A549 (cell line): ENCODE results near the gene DCAF7. TPM values are rescaled to one million over a fixed set of nuclear protein-coding genes. Genes with fewer than 3 reads are reported as not detected.

Source experiments
- ATAC-seq, 2 experiments: fragments of 200-7000 bp in 1 of 2; fragments of >200 bp in 1 of 2; cut with Nextera tagmentation in 1 of 2; cut with Tn5 transposase in 1 of 2; 3 replicates each; pipeline versions ENCODE4 v1.8.0 to v1.9.1; 2018 to 2020; ENCODE audit warnings: mild to moderate bottlenecking in 1 of 2, moderate library complexity in 1 of 2
- CTCF ChIA-PET: fragments of 300-600 bp; sonication (Branson Sonifier 250); formaldehyde crosslinking; extraction: SDS; loops from one replicate; lab custom pipeline; 2021; ENCODE audit warnings: antibody characterized with exemption, inconsistent platforms; lab: Yijun Ruan, JAX
- POLR2A ChIA-PET: fragments of 350-600 bp; formaldehyde crosslinking; extraction: SDS; loops from one replicate; lab custom pipeline; 2021; ENCODE audit warnings: antibody characterized with exemption, inconsistent platforms; lab: Yijun Ruan, JAX
- DNase-seq, 2 experiments: peaks; one replicate each; pipeline versions ENCODE4 v3.0.0 to v3.0.0-alpha.2; 2011 to 2016; ENCODE audit warnings: low read depth in 1 of 2, low spot score in 1 of 2
- FAIRE-seq: peaks from 2 replicates; lab custom pipeline; 2011; peaks lifted over from hg19 to GRCh38; lab: Jason Lieb, UNC
- H3K27ac ChIP-seq, 2 experiments: fragments of >200 bp; sonication (Bioruptor Twin); formaldehyde crosslinking; 3 replicates each; pipeline ENCODE4 v1.5.1; 2016 to 2017
- H3K4me1 ChIP-seq: fragments of >200 bp; sonication (Bioruptor Twin); formaldehyde crosslinking; 3 replicates; pipeline ENCODE4 v1.6.1; 2016
- H3K4me2 ChIP-seq: fragments of >200 bp; sonication (Bioruptor Twin); formaldehyde crosslinking; 3 replicates; pipeline ENCODE4 v1.6.1; 2016
- H3K4me3 ChIP-seq: fragments of >200 bp; sonication (Bioruptor Twin); formaldehyde crosslinking; 3 replicates; pipeline ENCODE4 v1.5.1; 2016
- H3K9me3 ChIP-seq: fragments of >200 bp; sonication (Bioruptor Twin); formaldehyde crosslinking; 3 replicates; pipeline ENCODE4 v1.6.1; 2016
- BCL3 ChIP-seq: fragments of >200 bp; sonication (Bioruptor Twin); formaldehyde crosslinking; IDR thresholded peaks from 3 replicates; pipeline ENCODE4 v1.6.1; 2016
- CHD2 ChIP-seq: fragments of 150-350 bp; IDR thresholded peaks from 2 replicates; pipeline ENCODE4 v1.6.1; 2014; ENCODE audit warnings: low read length; ENCODE audit not compliant: partially characterized antibody
- EHF ChIP-seq: fragments of 250-450 bp; sonication (Bioruptor Pico); IDR thresholded peaks from 2 replicates; pipeline ENCODE4 v1.5.0; 2020; ENCODE audit warnings: mild to moderate bottlenecking
- ESRRA ChIP-seq: fragments of 150-350 bp; IDR thresholded peaks from 2 replicates; pipeline ENCODE4 v1.6.1; 2014; ENCODE audit warnings: mild to moderate bottlenecking, low read length, borderline replicate concordance
- GATA3 ChIP-seq: IDR thresholded peaks from 2 replicates; pipeline ENCODE4 v1.6.1; 2012; ENCODE audit warnings: borderline replicate concordance
- HMGXB4 ChIP-seq: fragments of 250-450 bp; sonication (Bioruptor Pico); IDR thresholded peaks from 2 replicates; pipeline ENCODE4 v1.5.0; 2021; ENCODE audit warnings: mild to moderate bottlenecking, moderate library complexity, borderline replicate concordance
- HOXA7 ChIP-seq: fragments of 250-450 bp; sonication (Bioruptor Pico); IDR thresholded peaks from 2 replicates; pipeline ENCODE4 v1.5.0; 2020; ENCODE audit warnings: mild to moderate bottlenecking, moderate library complexity
- JUN ChIP-seq, 2 experiments: fragments of >200 bp; sonication (Bioruptor Twin); formaldehyde crosslinking; IDR thresholded peaks; 2 replicates in 1 of 2; 3 replicates in 1 of 2; pipeline ENCODE4 v1.6.1; 2016 to 2017
- KDM5A ChIP-seq: fragments of 200-600 bp; sonication (generic); IDR thresholded peaks from 2 replicates; pipeline ENCODE4 v1.6.1; 2016; ENCODE audit warnings: antibody characterized with exemption, mild to moderate bottlenecking
- MAX ChIP-seq: IDR thresholded peaks from 2 replicates; pipeline ENCODE4 v1.6.1; 2012
- MAZ ChIP-seq: fragments of 150-350 bp; IDR thresholded peaks from 2 replicates; pipeline ENCODE4 v1.6.1; 2014; ENCODE audit warnings: antibody characterized with exemption, low read depth, low read length, borderline replicate concordance
- MYC ChIP-seq: IDR thresholded peaks from 2 replicates; pipeline ENCODE4 v1.6.1; 2012; ENCODE audit warnings: mild to moderate bottlenecking, inconsistent platforms, low read length, improper control_type of control experiment, borderline replicate concordance
- PBX3 ChIP-seq: IDR thresholded peaks from 2 replicates; pipeline ENCODE4 v1.6.1; 2012
- PHF8 ChIP-seq: fragments of 200-600 bp; sonication (generic); IDR thresholded peaks from 2 replicates; pipeline ENCODE4 v1.6.1; 2016; ENCODE audit warnings: low read depth, mild to moderate bottlenecking, antibody characterized with exemption, moderate library complexity, borderline replicate concordance
- POLR2A ChIP-seq: IDR thresholded peaks from 2 replicates; pipeline ENCODE4 v1.6.1; 2012; ENCODE audit warnings: mild to moderate bottlenecking, low read length
- POLR2AphosphoS2 ChIP-seq: conservative IDR thresholded peaks from 2 replicates; pipeline ENCODE4 v1.6.1; 2012; ENCODE audit warnings: low read length, improper control_type of control experiment, inconsistent platforms
- RFX5 ChIP-seq: fragments of 450-650 bp; IDR thresholded peaks from 2 replicates; pipeline ENCODE4 v1.7.1; 2014; ENCODE audit warnings: antibody characterized with exemption, mild to moderate bottlenecking, moderate library complexity
- TP53 ChIP-seq: fragments of 250-450 bp; sonication (Bioruptor Pico); IDR thresholded peaks from 2 replicates; pipeline ENCODE4 v1.5.0; 2021; ENCODE audit warnings: mild to moderate bottlenecking, moderate library complexity
- WGBS: methylation state at CpG from one replicate; pipeline ENCODE4 v1.1.6; 2017; ENCODE audit errors: missing lambda C conversion rate; 5-methylcytosine and 5-hydroxymethylcytosine counted together
- polyA minus RNA-seq: library from RNA; depleted of rRNA, polyadenylated mRNA; stranded (reverse); fragments of >200 nt; gene quantifications from 2 replicates; pipeline ENCODE4 v1.2.3, GENCODE V29; 2011; rRNA and poly(A)+ RNA removed
- polyA plus RNA-seq, 4 experiments: library from polyadenylated mRNA; depleted of rRNA in 3 of 4; stranded (reverse); fragments of >200 nt; fragmentation: RNase III in 1 of 4; extraction: RNeasy Plus Mini Kit Qiagen cat#74134 plus additional on column Dnase treatment in 1 of 4; gene quantifications; 2 replicates in 3 of 4; 3 replicates in 1 of 4; pipeline ENCODE4 v1.2.3, GENCODE V29; 2011 to 2017
- TF ChIP-seq, protein P1 (sequence below): fragments of 250-450 bp; sonication (Bioruptor Pico); IDR thresholded peaks from 2 replicates; pipeline ENCODE4 v1.5.0; 2020; ENCODE audit warnings: low read depth, mild to moderate bottlenecking, moderate library complexity
- TF ChIP-seq, protein P2 (sequence below): fragments of >200 bp; sonication (Bioruptor Twin); formaldehyde crosslinking; IDR thresholded peaks from 3 replicates; pipeline ENCODE4 v1.5.1; 2016
- TF ChIP-seq, protein P3 (sequence below): IDR thresholded peaks from 2 replicates; pipeline ENCODE4 v1.6.1; 2012; ENCODE audit warnings: low read depth, borderline replicate concordance

Gene DCAF7
- 48.7 and 51.4 TPM in 2 replicates for polyA plus RNA-seq (2011; rRNA removed)
- 55.1 and 63.8 TPM in 2 replicates for polyA plus RNA-seq (2012; cell fraction: cytosol; rRNA removed)
- polyA plus RNA-seq (2012; cell fraction: nucleus; rRNA removed), result 66.7 and 84.0 TPM in 2 replicates
- polyA plus RNA-seq (2017; fragmentation: RNase III; extraction: RNeasy Plus Mini Kit Qiagen cat#74134 plus additional on column Dnase treatment), result 35.7 to 37.9 TPM (median 35.9 TPM) in 3 replicates
- polyA minus RNA-seq, result 103 and 109 TPM in 2 replicates

DNA sequence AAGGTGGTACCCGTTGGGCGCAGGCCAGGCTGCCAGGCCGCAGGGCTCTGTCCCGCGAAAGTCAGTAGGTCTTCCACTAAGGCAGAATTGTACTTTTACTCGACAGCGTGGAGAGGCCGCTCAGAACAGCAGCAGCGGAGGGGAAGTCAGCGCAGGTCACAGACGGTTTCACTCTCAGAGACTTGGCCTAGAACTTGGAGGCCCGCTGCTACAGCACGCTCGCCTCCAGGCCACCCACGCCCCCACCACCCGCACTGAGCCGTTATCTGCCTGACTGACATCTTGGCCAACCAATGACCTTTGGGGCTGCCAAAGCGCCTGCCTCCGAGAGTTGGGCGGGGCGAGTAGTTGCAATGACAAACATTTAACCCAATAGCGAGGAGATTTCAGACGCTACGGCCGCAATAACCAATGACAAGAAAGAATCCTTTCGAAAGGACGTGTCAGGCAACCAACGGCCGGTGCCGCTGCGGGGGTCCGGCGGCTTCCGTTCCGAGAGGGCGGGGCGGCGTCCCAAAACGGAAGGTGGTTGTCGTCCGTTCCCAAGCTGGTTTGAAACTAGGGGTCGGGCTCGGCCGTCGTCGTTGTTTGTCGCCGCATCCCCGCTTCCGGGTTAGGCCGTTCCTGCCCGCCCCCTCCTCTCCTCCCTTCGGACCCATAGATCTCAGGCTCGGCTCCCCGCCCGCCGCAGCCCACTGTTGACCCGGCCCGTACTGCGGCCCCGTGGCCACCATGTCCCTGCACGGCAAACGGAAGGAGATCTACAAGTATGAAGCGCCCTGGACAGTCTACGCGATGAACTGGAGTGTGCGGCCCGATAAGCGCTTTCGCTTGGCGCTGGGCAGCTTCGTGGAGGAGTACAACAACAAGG, at the start of gene DCAF7:
Gene DCAF7, plus strand, starts transcription at position 532 of the 871 bp plus-strand sequence. Its CDS starts 201 bp downstream, at position 733.
- DNase-seq, result peak; percentile 100
- ChIA-PET POLR2A (interaction anchor here (0.5 to 1.0 kb wide), 6 partner anchors 26 to 117 kb away, joined by 3 to 4 read pairs (median 3); partner anchors contain the start of gene TACO1), CTCF (interaction anchor here (0.8 to 2.1 kb wide), 12 partner anchors 10 to 125 kb away, joined by 3 to 5 read pairs (median 4); partner anchors contain the start of gene CYB561)
- WGBS, result 1% methylated on average over 45 of the region's 72 CpGs
- peak; percentile 93 to 96 for ATAC-seq
- peak within 1 kb of the TSS; percentile 97 for H3K27ac ChIP-seq
- H3K4me1 ChIP-seq, result peaks cover 18% of the 10 kb centered on the region
- peak within 1 kb of the TSS; percentile 99 for H3K4me3 ChIP-seq
- H3K4me2 ChIP-seq, result peak within 1 kb of the TSS; percentile 87
- no peak; the same call in 1 of the 2 replicates for TF ChIP-seq KDM5A
- peak; percentile 96 for TF ChIP-seq MAX
- TF ChIP-seq JUN (IDR thresholded peaks at IDR 0.05), result peak; percentile 32 to 64; a peak in 4 of 5 replicates
- peak; percentile 99 for TF ChIP-seq PBX3
- peak; percentile 95 for TF ChIP-seq PHF8
- TF ChIP-seq EHF, result no peak
- no peak for TF ChIP-seq POLR2AphosphoS2
- peak; percentile 24; the same call in 1 of the 2 replicates for TF ChIP-seq RFX5
- TF ChIP-seq MYC, result peak; percentile 61; the same call in 1 of the 2 replicates
- TF ChIP-seq GATA3, result 0 out of 2 replicates have a peak, but pooled peaks have one; percentile 30
- TF ChIP-seq HMGXB4 (CRISPR knock-in tag), result no peak; the same call in 1 of the 2 replicates
- TF ChIP-seq, protein P1, sequence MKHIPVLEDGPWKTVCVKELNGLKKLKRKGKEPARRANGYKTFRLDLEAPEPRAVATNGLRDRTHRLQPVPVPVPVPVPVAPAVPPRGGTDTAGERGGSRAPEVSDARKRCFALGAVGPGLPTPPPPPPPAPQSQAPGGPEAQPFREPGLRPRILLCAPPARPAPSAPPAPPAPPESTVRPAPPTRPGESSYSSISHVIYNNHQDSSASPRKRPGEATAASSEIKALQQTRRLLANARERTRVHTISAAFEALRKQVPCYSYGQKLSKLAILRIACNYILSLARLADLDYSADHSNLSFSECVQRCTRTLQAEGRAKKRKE (CRISPR knock-in tag), result no peak
- peak; percentile 58; the same call in 1 of the 2 replicates for TF ChIP-seq MAZ
- TF ChIP-seq, protein P2, sequence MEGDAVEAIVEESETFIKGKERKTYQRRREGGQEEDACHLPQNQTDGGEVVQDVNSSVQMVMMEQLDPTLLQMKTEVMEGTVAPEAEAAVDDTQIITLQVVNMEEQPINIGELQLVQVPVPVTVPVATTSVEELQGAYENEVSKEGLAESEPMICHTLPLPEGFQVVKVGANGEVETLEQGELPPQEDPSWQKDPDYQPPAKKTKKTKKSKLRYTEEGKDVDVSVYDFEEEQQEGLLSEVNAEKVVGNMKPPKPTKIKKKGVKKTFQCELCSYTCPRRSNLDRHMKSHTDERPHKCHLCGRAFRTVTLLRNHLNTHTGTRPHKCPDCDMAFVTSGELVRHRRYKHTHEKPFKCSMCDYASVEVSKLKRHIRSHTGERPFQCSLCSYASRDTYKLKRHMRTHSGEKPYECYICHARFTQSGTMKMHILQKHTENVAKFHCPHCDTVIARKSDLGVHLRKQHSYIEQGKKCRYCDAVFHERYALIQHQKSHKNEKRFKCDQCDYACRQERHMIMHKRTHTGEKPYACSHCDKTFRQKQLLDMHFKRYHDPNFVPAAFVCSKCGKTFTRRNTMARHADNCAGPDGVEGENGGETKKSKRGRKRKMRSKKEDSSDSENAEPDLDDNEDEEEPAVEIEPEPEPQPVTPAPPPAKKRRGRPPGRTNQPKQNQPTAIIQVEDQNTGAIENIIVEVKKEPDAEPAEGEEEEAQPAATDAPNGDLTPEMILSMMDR, result no peak
- TF ChIP-seq, protein P3, sequence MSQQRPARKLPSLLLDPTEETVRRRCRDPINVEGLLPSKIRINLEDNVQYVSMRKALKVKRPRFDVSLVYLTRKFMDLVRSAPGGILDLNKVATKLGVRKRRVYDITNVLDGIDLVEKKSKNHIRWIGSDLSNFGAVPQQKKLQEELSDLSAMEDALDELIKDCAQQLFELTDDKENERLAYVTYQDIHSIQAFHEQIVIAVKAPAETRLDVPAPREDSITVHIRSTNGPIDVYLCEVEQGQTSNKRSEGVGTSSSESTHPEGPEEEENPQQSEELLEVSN, result peak; percentile 68
- TF ChIP-seq ESRRA, result no peak
- TF ChIP-seq POLR2A, result peak; percentile 93
- 0 out of 2 replicates have a peak, but pooled peaks have one; percentile 39 for TF ChIP-seq TP53
- TF ChIP-seq BCL3, result 0 out of 3 replicates have a peak, but pooled peaks have one; percentile 58
- no peak for TF ChIP-seq HOXA7 (CRISPR knock-in tag)
- TF ChIP-seq CHD2, result peak; percentile 65
- peak; percentile 63 for FAIRE-seq
- H3K9me3 ChIP-seq, result no peaks in the 10 kb centered on the region
